ENCODE data around the gene AMBRA1.

Gene AMBRA1

GRCh38 chr11:46480909-46481308 is 112.9 kb downstream of the AMBRA1 start:
- Histone ChIP-seq H2AFZ (ENCODE audit: low read depth) (no peak overlapping the region), H3K4me1 (ENCODE audit: low read depth, poor library complexity, severe bottlenecking) (peaks cover 15% of the 10 kb centered on the region), H3K27ac (no peak overlapping the region), H3K4me2 (no peak overlapping the region), H3K4me3 (IDR thresholded peaks at IDR 0.05; ENCODE audit: insufficient read depth, low read depth, low read length) (no peak overlapping the region), H3K27me3 (ENCODE audit: insufficient read depth, low read depth) (no peaks in the 10 kb centered on the region), H4K20me1 (ENCODE audit: insufficient read depth) (no peaks in the 10 kb centered on the region), H3K9ac (no peak overlapping the region), H3K36me3 (ENCODE audit: insufficient read depth) (no peaks in the 10 kb centered on the region), H3K79me2 (ENCODE audit: insufficient read depth, low read depth) (no peaks in the 10 kb centered on the region)
- TF ChIP-seq, protein P1, sequence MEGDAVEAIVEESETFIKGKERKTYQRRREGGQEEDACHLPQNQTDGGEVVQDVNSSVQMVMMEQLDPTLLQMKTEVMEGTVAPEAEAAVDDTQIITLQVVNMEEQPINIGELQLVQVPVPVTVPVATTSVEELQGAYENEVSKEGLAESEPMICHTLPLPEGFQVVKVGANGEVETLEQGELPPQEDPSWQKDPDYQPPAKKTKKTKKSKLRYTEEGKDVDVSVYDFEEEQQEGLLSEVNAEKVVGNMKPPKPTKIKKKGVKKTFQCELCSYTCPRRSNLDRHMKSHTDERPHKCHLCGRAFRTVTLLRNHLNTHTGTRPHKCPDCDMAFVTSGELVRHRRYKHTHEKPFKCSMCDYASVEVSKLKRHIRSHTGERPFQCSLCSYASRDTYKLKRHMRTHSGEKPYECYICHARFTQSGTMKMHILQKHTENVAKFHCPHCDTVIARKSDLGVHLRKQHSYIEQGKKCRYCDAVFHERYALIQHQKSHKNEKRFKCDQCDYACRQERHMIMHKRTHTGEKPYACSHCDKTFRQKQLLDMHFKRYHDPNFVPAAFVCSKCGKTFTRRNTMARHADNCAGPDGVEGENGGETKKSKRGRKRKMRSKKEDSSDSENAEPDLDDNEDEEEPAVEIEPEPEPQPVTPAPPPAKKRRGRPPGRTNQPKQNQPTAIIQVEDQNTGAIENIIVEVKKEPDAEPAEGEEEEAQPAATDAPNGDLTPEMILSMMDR (conservative IDR thresholded peaks at IDR 0.05; ENCODE audit: low read depth, low read length): no peak

- Histone ChIP-seq H4K20me1 (ENCODE audit: insufficient read depth) (no peaks in the 10 kb centered on the region), H3K4me1 (ENCODE audit: low read depth, poor library complexity, severe bottlenecking) (peaks cover 20% of the 10 kb centered on the region), H3K27me3 (ENCODE audit: insufficient read depth, low read depth) (no peaks in the 10 kb centered on the region), H3K4me3 (IDR thresholded peaks at IDR 0.05; ENCODE audit: insufficient read depth, low read depth, low read length) (no peak overlapping the region), H3K9ac (no peak overlapping the region), H3K36me3 (ENCODE audit: insufficient read depth) (no peaks in the 10 kb centered on the region), H2AFZ (ENCODE audit: low read depth) (no peak overlapping the region), H3K4me2 (no peak overlapping the region), H3K79me2 (ENCODE audit: insufficient read depth, low read depth) (no peaks in the 10 kb centered on the region), H3K27ac (no peak overlapping the region)
- TF ChIP-seq, protein P1 (conservative IDR thresholded peaks at IDR 0.05; ENCODE audit: low read depth, low read length): no peak
These were observed 113.6 kb downstream of the AMBRA1 start for GRCh38 chr11:46480166-46480726.

GRCh38 chr11:46479601-46480000 is 114.2 kb downstream of the AMBRA1 start:
- Histone ChIP-seq H3K27me3 (ENCODE audit: insufficient read depth, low read depth) (no peaks in the 10 kb centered on the region), H3K4me2 (no peak overlapping the region), H3K4me3 (IDR thresholded peaks at IDR 0.05; ENCODE audit: insufficient read depth, low read depth, low read length) (no peak overlapping the region), H2AFZ (ENCODE audit: low read depth) (no peak overlapping the region), H3K4me1 (ENCODE audit: low read depth, poor library complexity, severe bottlenecking) (peaks cover 20% of the 10 kb centered on the region), H3K36me3 (ENCODE audit: insufficient read depth) (no peaks in the 10 kb centered on the region), H3K27ac (no peak overlapping the region), H3K9ac (no peak overlapping the region), H4K20me1 (ENCODE audit: insufficient read depth) (no peaks in the 10 kb centered on the region), H3K79me2 (ENCODE audit: insufficient read depth, low read depth) (no peaks in the 10 kb centered on the region)
- TF ChIP-seq, protein P1 (conservative IDR thresholded peaks at IDR 0.05; ENCODE audit: low read depth, low read length): no peak

- no peak overlapping the region for H2AFZ ChIP-seq (ENCODE audit: low read depth)
- no peak overlapping the region for H3K27ac ChIP-seq
- H3K27me3 ChIP-seq (ENCODE audit: insufficient read depth, low read depth): no peaks in the 10 kb centered on the region
These were observed 115.6 kb downstream of the AMBRA1 start for GRCh38 chr11:46478196-46478595.

More at GRCh38 chr11:46478196-46478595, 115.6 kb downstream of the AMBRA1 start:
- Histone ChIP-seq H4K20me1 (ENCODE audit: insufficient read depth) (no peaks in the 10 kb centered on the region), H3K79me2 (ENCODE audit: insufficient read depth, low read depth) (no peaks in the 10 kb centered on the region), H3K4me3 (IDR thresholded peaks at IDR 0.05; ENCODE audit: insufficient read depth, low read depth, low read length) (no peak overlapping the region), H3K9ac (no peak overlapping the region), H3K4me2 (no peak overlapping the region), H3K4me1 (ENCODE audit: low read depth, poor library complexity, severe bottlenecking) (peaks cover 20% of the 10 kb centered on the region), H3K36me3 (ENCODE audit: insufficient read depth) (no peaks in the 10 kb centered on the region)
- TF ChIP-seq, protein P1 (conservative IDR thresholded peaks at IDR 0.05; ENCODE audit: low read depth, low read length): no peak

Data from KMS-11 (cell line).